ENCODE measurements around the gene RNF25.

GRCh38 chr2:218627939-218628338, 43.9 kb downstream of the RNF25 start:
- no peak for TF ChIP-seq POLR2A (IDR thresholded peaks at IDR 0.05)
- no peak for TF ChIP-seq CTCF (IDR thresholded peaks at IDR 0.05)
